CD14-positive monocyte (primary cell): ENCODE measurements around the gene TLCD2. TPM values are rescaled to one million over a fixed set of nuclear protein-coding genes. Genes with fewer than 3 reads are reported as not detected.

Source experiments
- DNase-seq, 3 donors: peaks; one replicate each; pipeline ENCODE4 v3.0.0-alpha.2; 2011 to 2022
- H2AFZ ChIP-seq: 2 replicates; pipeline ENCODE4 v1.6.0; 2012; ENCODE audit warnings: mild to moderate bottlenecking, low read depth, low read length, inconsistent platforms; ENCODE audit not compliant: insufficient read depth, poor library complexity, severe bottlenecking
- H3K27ac ChIP-seq, 2 donors: 1 replicate in 1 of 2; 2 replicates in 1 of 2; pipeline ENCODE4 v1.5.1; 2012 to 2013; ENCODE audit warnings: low read length in 2 of 2, control low read depth in 1 of 2, inconsistent platforms in 1 of 2, low read depth in 1 of 2, mild to moderate bottlenecking in 1 of 2
- H3K27me3 ChIP-seq, 2 donors: one replicate each; pipeline versions ENCODE4 v1.6.0 to v1.6.1; 2011 to 2013; ENCODE audit warnings: low read length in 2 of 2; ENCODE audit not compliant: control insufficient read depth in 2 of 2, insufficient read depth in 2 of 2
- H3K36me3 ChIP-seq, 2 donors: replicated peaks in 1 of 2; 1 replicate in 1 of 2; 2 replicates in 1 of 2; pipeline versions ENCODE4 v1.5.1 to v1.6.1; 2012 to 2013; ENCODE audit warnings: low read length in 2 of 2, control low read depth in 1 of 2, inconsistent platforms in 1 of 2, mild to moderate bottlenecking in 1 of 2; ENCODE audit not compliant: insufficient read depth in 2 of 2, control insufficient read depth in 1 of 2
- H3K4me1 ChIP-seq, 2 donors: 1 replicate in 1 of 2; 2 replicates in 1 of 2; pipeline versions ENCODE4 v1.5.1 to v1.6.1; 2012 to 2013; ENCODE audit warnings: low read length in 2 of 2, control low read depth in 1 of 2, inconsistent platforms in 1 of 2, mild to moderate bottlenecking in 1 of 2, moderate library complexity in 1 of 2; ENCODE audit not compliant: insufficient read depth in 2 of 2, control insufficient read depth in 1 of 2
- H3K4me2 ChIP-seq: replicated peaks from 2 replicates; pipeline ENCODE3; 2012; ENCODE audit warnings: low read length, moderate library complexity, mild to moderate bottlenecking; ENCODE audit not compliant: poor library complexity, severe bottlenecking; ENCODE audit errors: extremely low read depth
- H3K4me3 ChIP-seq, 3 experiments: fragments of 200-600 bp in 1 of 3; sonication (generic) in 1 of 3; replicated peaks in 1 of 3; 1 replicate in 2 of 3; 2 replicates in 1 of 3; pipeline ENCODE4 v1.5.1; 2011 to 2013; ENCODE audit warnings: low read length in 3 of 3, mild to moderate bottlenecking in 3 of 3, control low read depth in 2 of 3, low read depth in 2 of 3, inconsistent platforms in 1 of 3, moderate library complexity in 1 of 3
- H3K79me2 ChIP-seq: 2 replicates; pipeline ENCODE4 v1.6.0; 2012; ENCODE audit warnings: mild to moderate bottlenecking, control low read depth, inconsistent platforms, low read length, moderate library complexity; ENCODE audit not compliant: insufficient read depth
- H3K9ac ChIP-seq: 2 replicates; pipeline ENCODE4 v1.6.0; 2017; ENCODE audit warnings: low read length, mild to moderate bottlenecking; ENCODE audit not compliant: insufficient read depth, poor library complexity, severe bottlenecking
- H3K9me3 ChIP-seq, 2 donors: replicated peaks in 1 of 2; 1 replicate in 1 of 2; 2 replicates in 1 of 2; pipeline versions ENCODE4 v1.5.1 to v1.6.1; 2012 to 2013; ENCODE audit warnings: low read length in 2 of 2, control low read depth in 1 of 2; ENCODE audit not compliant: control insufficient read depth in 1 of 2, insufficient read depth in 1 of 2
- H4K20me1 ChIP-seq: 2 replicates; pipeline ENCODE4 v1.6.0; 2012; ENCODE audit warnings: mild to moderate bottlenecking, low read length, control low read depth, moderate library complexity; ENCODE audit not compliant: insufficient read depth
- H3K27ac Mint-ChIP-seq, 7 donors: one replicate each; pipeline ENCODE4 v1.8.0; 2020; ENCODE audit warnings: mild to moderate bottlenecking in 7 of 7, mixed read lengths in 7 of 7, moderate library complexity in 6 of 7, inconsistent platforms in 2 of 7
- H3K27me3 Mint-ChIP-seq, 3 donors: one replicate each; pipeline ENCODE4 v1.8.0; 2021 to 2022; ENCODE audit warnings: low read depth in 3 of 3, mild to moderate bottlenecking in 3 of 3, mixed read lengths in 3 of 3, moderate library complexity in 3 of 3, inconsistent platforms in 1 of 3
- H3K36me3 Mint-ChIP-seq, 2 donors: one replicate each; pipeline ENCODE4 v1.8.0; 2020; ENCODE audit warnings: mixed read lengths in 2 of 2, inconsistent platforms in 1 of 2, mild to moderate bottlenecking in 1 of 2
- H3K4me1 Mint-ChIP-seq: one replicate; pipeline ENCODE4 v1.8.0; 2020; ENCODE audit warnings: mild to moderate bottlenecking, mixed read lengths
- H3K4me3 Mint-ChIP-seq, 2 donors: one replicate each; pipeline ENCODE4 v1.8.0; 2020; ENCODE audit warnings: mild to moderate bottlenecking in 2 of 2, mixed read lengths in 2 of 2, moderate library complexity in 1 of 2
- H3K9me3 Mint-ChIP-seq, 7 donors: one replicate each; pipeline ENCODE4 v1.8.0; 2020 to 2022; ENCODE audit warnings: mixed read lengths in 7 of 7, mild to moderate bottlenecking in 6 of 7, moderate library complexity in 6 of 7, inconsistent platforms in 2 of 7
- CTCF ChIP-seq: fragments of 200-600 bp; IDR thresholded peaks from one replicate; pipeline ENCODE4 v1.8.0; 2022; ENCODE audit warnings: antibody characterized with exemption, mild to moderate bottlenecking
- WGBS: methylation state at CpG from one replicate; pipeline ENCODE4 v1.1.5; 2013; ENCODE audit warnings: missing lambda C conversion rate; ENCODE audit not compliant: insufficient coverage; 5-methylcytosine and 5-hydroxymethylcytosine counted together
- intact Hi-C, 2 donors: fragments of 100-400 bp; cut with micrococcal nuclease; formaldehyde crosslinking; loops; one replicate each; pipeline versions ENCODE4 v1.15.0 to v1.15.1; 2023
- polyA plus RNA-seq, 3 donors: library from polyadenylated mRNA; depleted of rRNA in 1 of 3; unstranded in 2 of 3; stranded (reverse) in 1 of 3; fragments of 300-500 nt in 2 of 3; fragments of >200 nt in 1 of 3; fragmentation: Illumina TruSeq in 2 of 3; gene quantifications; 1 replicate in 2 of 3; 2 replicates in 1 of 3; pipeline ENCODE4 v1.2.3, GENCODE V29; 2012 to 2021

TLCD2 gene
- polyA plus RNA-seq, 3 donors: 0.03 TPM; not detected in 2

- H2AFZ ChIP-seq: no peak overlapping the region
- no peak overlapping the region for H3K4me2 ChIP-seq
- DNase-seq: no peak
- peaks cover 0 to 3% (median 0%) of the 10 kb centered on the region in 7 donors for H3K9me3 Mint-ChIP-seq
- peaks cover 0 to 4% (median 1%) of the 10 kb centered on the region in 3 donors for H3K27me3 Mint-ChIP-seq
- peaks cover 59 to 68% of the 10 kb centered on the region in 2 donors for H3K36me3 ChIP-seq
- peaks cover 42% of the 10 kb centered on the region for H4K20me1 ChIP-seq
- H3K4me1 ChIP-seq: peaks cover 0 to 22% of the 10 kb centered on the region in 2 donors
- TF ChIP-seq CTCF: no peak
- H3K27me3 ChIP-seq: no peaks in the 10 kb centered on the region
- peaks cover 50 to 66% of the 10 kb centered on the region in 2 donors for H3K36me3 Mint-ChIP-seq
- H3K4me1 Mint-ChIP-seq: peaks cover 9% of the 10 kb centered on the region
- no peak overlapping the region for H3K4me3 Mint-ChIP-seq
- intact Hi-C loops: no loop called here
- no peaks in the 10 kb centered on the region for H3K79me2 ChIP-seq
- WGBS: 98% methylated on average over 16 of the region's 17 CpGs
- peak overlapping the region in 1 of 2 donors; percentile 53 for H3K27ac ChIP-seq
- H3K9ac ChIP-seq: no peak overlapping the region
- peak overlapping the region in 2 of 7 donors; percentile 30 to 35 for H3K27ac Mint-ChIP-seq
- H3K9me3 ChIP-seq: no peaks in the 10 kb centered on the region
- H3K4me3 ChIP-seq: no peak overlapping the region
Observed at GRCh38 chr17:1735834-1736347, 25.7 kb upstream of the TLCD2 start.

GRCh38 chr17:1735418-1735817 lies 25.2 kb upstream of the TLCD2 start:
- Histone ChIP-seq H2AFZ (no peak overlapping the region), H4K20me1 (peaks cover 47% of the 10 kb centered on the region), H3K27me3 (no peaks in the 10 kb centered on the region), H3K9ac (no peak overlapping the region), H3K27ac (peak overlapping the region in 1 of 2 donors; percentile 15), H3K36me3 (peaks cover 64 to 72% of the 10 kb centered on the region in 2 donors), H3K4me2 (no peak overlapping the region), H3K9me3 (no peaks in the 10 kb centered on the region), H3K4me3 (no peak overlapping the region), H3K4me1 (peaks cover 0 to 22% of the 10 kb centered on the region in 2 donors), H3K79me2 (no peaks in the 10 kb centered on the region)
- peaks cover 0 to 3% (median 0%) of the 10 kb centered on the region in 7 donors for H3K9me3 Mint-ChIP-seq
- peaks cover 9% of the 10 kb centered on the region for H3K4me1 Mint-ChIP-seq
- intact Hi-C loops: no loop called here
- WGBS: 97% methylated on average over 5 of the region's 10 CpGs
- H3K36me3 Mint-ChIP-seq: peaks cover 50 to 70% of the 10 kb centered on the region in 2 donors
- no peak for DNase-seq
- H3K27ac Mint-ChIP-seq: peak overlapping the region in 2 of 7 donors; percentile 10 to 35
- TF ChIP-seq CTCF: no peak
- peaks cover 0 to 4% (median 1%) of the 10 kb centered on the region in 3 donors for H3K27me3 Mint-ChIP-seq
- H3K4me3 Mint-ChIP-seq: no peak overlapping the region
